LoVo (cell line): Measurements from ENCODE around the gene REG3G.

Experiments used
- DNase-seq: peaks from one replicate; pipeline ENCODE4 v3.0.0-alpha.2; 2016; ENCODE audit warnings: low spot score

REG3G gene

DNA sequence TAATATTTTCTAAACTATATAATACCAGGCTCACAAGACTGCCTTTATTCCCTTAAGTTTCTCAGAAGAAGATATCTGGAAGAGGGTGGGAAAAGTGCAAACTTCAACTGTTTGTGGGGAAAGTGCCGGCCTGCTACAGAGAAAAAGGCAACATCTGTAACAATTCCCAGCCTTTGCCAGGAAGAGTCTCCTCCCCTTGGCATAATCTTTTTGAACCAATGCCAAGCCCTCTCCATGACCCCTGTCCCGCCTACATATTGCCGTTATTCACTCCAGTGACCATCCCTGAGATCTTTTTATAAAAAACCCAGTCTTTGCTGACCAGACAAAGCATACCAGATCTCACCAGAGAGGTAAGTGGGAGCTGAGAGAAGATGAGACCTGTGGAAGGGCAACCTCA, at the start of gene REG3G:
REG3G (plus strand) TSS at position 282 of the 400 bp plus-strand sequence. CDS start 392 bp downstream, outside the sequence.
- DNase-seq = no peak

DNA sequence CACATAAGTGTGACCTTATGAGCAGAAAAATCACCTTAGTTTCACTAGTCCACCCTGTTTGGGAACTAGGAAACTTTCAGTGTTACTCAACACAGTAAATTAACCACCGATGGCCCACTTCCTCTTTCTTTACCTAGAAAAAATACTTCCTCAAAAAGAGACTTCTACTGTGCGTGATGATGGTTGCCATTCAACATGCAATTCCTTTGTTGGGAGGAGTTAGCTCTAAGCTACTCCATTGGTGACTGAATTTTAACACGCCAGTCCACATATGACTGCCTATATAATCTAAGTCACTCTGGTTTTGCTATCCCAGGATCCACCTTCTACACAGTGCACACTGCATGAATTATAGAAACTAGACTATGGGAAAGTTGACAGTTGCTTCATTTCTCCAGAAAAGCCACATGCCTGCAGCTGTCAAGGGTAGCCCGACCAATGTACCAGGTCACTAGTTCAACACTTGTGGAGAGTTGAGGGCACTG, 47.8 kb upstream of the REG3G start:
- DNase-seq = no peak

DNA sequence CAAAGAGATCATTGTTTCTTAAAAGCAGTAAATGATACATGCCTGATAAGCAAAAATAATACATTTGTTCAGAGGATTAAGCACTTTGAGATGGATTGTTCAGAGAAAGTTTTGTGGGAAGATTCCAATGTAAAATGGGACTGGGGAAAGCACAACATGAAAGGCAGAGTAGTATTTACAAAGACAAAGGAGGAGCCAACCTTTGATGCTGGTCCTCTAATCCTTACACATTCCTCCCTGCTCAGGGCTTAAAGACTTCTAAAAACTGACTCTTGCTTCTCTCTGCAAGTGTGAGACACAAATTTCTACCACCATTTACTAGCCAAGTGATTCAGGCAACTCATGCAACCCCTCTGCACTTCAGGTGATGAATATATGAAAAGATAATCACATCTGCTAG, 47.2 kb upstream of the REG3G start:
- no peak for DNase-seq

DNA sequence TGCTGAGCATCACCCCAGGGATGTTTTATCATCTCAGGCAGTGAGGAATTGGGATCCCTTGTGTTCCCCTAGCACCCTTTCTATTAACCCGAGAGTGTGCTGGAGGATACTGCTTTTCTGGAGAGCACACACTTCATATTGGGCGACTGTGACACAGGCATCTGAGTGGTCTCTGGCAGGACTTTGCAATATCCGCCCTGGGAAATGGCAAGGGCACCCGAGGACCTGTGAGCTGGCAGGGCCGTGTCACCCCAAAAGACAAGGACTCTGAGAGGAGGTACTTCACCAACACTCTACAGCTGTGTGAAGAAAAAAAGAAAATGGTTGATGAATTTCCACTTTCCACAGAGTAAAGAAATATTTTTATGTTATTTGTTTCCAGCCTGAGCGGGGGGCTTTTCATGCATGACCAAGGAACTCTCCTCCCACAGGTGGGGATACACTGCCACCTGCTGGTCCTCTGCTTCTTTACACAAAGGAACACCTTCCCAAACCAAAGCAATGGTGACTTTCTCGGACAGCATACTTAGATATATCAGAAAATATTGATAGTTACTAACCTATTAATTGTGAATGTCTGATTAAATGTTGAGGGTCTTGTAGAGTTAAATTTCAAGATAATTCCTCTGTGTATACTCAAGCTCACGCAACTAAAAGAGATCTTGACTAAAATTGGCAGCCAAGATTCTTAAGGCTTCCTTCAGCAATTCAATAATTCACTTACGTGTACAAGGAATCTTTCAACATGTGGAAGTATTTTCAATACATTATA, 45.9 kb upstream of the REG3G start:
- DNase-seq = peak; percentile 34

DNA sequence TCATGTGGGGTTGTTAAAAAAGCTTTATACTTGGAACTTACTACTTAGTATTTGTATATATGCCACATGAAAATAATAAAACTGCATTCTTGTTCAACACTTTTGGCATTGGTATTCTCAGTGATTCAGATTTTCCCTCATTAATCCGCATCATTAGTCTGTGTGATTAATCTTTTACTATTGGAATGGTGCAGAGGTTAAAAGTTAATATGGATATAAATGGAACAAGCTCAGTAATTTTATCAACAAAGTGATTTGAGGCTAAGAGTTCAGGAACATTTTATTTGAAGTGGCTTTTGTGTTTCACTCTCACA, 45.4 kb upstream of the REG3G start:
- DNase-seq = no peak

DNA sequence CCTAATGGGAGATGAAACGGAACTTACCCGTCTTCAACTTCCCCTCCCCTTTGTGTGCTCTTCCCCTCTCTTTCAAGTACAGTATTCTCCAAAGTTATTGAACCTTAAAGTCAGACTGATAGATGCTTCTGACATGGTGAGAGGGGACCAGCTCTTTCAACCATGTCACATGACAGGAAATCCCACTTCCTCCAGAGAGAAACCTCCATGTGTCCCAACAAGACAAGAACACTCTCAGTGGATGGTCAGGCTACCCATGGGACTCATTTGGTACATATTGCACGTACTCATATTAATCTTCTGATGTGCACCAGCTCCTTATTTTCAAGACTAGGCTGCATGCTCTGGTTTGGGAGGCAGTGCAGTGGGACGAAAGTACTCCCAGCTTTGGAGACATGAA, 44.6 kb upstream of the REG3G start:
- no peak for DNase-seq

DNA sequence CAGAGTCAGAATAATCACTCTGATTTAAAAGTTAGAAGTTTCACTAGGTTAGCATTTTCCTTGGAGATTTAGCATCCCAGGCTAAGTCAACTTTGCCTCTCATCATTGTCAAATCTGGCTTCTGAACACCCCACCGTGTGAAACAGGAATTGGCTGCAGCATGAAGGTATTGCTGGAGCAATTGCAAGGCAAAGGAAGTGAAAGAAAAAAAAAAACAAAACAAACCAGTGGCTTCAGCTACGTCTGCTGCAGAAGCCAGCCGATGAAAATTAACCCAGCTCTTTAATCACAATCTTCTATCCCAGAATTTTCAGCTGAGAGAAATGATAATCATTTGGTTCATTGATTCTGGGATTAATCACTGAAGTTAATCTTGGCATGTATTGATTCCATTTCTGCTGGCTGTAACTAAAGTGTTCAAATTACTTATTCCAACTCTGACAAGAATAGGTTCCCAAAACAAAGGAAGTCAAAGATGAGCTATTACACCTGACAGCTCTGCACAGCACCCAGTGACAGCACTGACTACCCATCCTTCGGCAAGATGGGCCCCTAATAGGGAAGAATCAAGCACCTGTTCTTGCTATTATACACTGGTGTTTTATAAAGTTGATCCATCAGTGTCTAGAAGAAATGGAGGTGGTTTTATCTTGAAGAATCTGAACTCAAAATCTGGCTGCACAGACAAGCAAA, 42.7 kb upstream of the REG3G start:
- no peak for DNase-seq

DNA sequence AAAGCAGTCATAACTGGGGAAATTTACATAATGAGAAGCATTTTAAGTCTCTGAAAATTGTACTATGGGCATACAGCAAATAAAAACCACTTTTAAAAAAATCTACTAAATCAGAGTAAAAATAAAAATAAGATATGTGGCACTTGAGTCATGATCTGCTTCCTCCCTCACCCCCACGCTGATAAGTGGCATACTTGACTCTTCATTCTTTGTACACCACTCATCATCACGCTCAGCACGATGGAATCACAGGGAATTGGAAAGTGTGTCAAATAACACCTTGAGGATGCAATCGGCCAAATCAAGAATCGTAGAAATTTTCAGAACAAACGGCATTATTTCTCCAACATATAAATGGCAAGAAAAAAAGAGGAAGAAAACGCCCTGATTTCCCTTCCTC, 41.1 kb upstream of the REG3G start:
- DNase-seq = no peak

DNA sequence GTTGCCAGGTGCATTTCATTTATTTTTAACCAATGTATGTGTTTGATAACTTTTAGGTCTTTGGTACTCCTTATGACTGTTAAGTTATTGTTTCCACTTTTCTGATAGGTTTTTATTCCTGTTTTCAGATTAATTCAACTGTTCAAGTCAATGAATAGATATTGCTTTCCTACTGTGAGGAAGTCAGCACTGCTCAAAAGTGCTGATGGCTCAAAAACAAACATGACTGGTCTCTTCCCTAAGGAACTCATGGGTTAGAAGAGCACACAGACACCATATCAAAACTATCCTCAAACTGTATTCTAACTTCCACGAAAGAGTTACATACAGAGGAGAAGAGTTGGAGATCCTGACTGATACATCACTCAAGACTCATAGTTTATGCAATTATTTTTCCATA, 39.9 kb upstream of the REG3G start:
- DNase-seq = no peak

DNA sequence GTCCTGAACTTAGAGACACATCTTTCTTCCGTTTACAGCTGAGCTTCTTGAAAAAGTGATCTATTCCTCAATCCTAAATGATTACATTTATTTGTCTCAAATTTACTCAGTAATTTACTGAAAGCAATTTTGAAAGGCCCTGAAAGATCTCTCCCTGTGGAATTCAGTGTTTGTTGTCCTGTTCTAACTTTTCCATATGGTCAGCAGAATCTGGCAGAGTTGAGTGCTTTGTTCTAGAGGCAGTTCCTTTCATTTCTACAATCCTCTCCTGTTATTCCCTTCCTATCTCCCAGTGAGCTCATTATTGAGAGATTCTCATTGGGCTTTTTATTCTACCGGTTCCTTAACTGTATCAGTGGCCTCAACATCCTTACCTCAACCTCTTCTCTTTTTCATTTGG, 36.5 kb upstream of the REG3G start:
- no peak for DNase-seq

DNA sequence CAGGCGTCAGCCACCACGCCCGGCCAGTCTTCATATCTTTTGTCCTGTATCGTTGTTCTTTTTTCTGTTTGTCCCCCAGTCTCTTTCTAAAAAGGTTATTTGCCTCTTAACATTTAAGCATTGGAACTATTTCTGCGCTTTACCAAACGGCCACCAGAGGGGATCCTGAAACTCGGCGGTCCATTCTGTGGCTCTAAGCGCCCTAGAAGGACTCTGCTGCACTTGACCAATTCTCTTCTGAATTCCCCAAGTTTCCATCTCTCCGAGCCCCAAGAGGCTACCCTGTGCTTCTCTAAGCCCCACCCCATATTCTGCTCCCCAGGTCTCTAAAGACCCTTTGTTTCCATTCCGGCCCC, 33.1 kb upstream of the REG3G start:
- no peak for DNase-seq

DNA sequence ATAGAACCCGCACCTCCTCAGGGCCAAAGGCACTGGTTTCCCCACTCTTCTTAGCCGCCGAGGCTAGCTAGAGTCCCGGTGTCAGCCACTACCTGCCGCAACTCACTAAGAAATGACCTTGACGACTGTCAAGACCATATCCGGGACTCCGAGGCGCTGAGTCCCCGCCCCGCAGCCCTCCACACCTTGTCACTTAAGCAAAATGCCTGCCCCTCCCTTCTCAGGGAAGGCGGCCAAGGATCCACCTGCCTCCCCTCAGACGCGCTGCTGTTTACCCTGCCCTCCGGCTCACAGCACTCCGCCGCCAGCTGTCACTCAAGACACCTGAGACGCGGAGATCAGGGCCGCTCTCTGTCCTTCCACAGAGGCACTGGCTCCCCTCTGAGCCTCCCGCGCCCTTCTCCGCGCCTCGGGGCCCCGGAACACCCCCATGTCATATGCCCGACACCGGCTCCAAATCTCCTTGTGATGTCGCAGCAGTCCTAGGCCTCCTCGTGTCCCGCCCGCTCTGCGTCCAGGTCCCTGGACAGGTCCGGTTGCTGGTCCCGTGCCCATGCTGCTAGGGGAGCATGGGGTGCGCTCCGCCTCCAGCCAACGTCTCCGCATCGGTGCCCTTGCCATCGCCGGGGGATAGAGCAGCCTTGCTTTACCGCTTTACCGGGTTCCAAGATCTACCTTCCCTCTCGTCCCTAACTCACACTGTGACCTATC, 32.5 kb upstream of the REG3G start:
- DNase-seq = no peak

DNA sequence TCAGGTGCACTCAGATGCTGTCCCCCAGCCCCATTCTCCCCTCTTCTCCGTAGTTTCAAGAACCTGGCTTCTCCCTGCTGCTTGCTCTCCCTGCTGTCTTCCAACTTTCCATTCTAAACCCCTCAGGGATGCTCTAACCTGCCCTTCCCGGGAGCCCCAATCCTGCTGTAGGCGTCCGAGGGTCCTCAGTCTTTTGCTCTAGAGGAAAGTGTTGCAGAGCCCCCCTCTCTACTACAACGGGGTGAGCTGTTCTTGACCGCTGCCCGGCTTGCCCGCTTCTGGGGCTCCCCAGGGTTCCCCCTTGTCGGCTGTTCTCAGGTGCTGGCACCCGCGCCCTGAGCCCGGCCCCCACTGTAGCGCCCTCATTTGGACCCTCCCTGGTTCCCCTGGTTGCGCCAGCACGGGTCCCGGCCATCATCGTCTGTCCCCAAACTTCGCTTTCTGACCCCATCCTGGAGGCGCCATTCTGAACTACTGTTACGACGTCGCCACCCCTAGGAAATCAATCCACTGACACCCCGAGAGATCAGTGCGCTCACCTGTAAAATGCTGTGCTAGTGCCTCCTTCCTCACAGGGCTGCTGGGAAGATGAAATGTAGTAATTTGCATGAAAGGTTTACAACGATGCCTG, 31.9 kb upstream of the REG3G start:
- DNase-seq = no peak

DNA sequence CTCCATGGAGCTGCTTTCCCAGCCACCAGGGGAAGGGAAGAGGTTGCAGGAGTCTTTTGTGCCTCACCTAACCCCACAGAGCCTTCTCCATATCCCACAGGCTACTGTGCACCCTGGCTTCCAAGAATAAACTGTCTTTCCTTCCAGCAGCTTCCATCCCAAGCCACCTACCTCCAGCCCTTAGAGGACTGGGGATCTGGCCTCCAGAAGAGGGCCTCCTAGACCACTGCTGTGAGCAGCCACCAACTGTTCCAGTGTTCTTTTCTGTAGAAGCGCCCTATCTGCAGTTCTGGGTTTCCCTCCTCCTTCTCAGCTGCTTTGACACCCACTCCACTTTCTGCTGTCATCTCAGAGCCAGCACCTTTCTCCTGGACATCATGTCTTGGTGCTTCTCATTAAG, 30.7 kb upstream of the REG3G start:
- DNase-seq = no peak

DNA sequence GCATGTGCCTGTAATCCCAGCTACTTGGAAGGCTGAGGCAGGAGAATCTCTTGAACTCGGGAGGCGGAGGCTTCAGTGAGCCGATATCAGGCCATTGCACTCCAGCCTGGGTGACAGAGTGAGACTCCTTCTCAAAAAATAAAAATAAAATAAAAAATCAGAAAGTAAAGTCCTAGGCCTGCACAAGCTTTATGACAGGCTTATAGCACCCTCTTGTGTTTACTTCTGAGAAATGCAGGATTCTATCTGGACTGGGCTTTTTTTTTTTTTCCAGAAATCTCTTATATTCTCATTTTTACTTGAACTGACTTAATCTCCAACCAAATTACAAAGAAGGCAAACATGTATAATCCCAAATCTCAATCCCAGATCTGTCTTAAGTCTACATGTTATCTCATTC, 26.1 kb upstream of the REG3G start:
- no peak for DNase-seq

DNA sequence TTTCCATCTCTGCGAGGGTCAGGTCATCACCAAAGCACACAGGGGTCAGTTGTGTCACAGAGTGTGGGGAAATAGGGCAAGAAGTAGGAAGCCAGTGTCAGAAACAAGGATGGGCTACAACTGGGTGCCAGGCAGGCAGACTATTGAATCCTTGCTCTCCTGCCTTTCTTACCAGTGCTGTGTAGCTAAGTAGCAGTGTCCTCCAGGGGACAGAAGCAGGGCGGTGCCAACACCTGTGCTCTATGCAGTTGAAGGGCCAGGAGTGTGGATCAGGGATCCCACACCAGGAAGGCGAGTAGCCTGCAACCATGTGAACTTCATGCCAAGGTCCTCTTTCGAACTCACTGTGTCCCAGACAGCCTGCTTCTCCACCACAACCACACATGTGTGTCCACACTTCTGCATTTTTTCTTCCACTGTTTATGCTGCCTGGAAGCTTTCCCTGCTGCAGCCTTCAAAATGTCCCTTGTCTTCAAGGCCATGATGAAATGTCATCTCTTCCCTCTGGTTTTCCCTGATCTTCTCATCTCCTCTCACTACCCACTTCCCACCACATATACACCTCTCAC, 25.4 kb upstream of the REG3G start:
- DNase-seq = no peak

DNA sequence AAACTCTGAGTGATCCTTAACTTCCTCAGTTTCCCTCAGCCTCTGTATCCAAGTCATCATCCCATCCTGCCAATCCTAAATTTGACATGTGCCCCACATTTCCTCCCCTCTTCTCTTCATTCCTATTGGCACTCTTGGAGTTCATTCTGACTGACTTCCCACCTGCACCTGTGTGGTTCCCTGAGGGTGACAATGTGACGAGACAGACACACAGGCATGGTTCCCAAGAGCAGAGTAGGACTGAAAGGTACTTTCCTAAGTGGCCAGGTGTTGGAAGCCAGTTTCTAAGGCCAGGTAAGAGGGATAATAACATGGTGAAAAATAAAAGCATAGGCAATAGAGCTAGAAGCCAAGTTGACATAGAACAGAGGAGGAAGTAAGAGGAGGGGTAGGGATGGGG, 24.2 kb upstream of the REG3G start:
- DNase-seq = no peak

DNA sequence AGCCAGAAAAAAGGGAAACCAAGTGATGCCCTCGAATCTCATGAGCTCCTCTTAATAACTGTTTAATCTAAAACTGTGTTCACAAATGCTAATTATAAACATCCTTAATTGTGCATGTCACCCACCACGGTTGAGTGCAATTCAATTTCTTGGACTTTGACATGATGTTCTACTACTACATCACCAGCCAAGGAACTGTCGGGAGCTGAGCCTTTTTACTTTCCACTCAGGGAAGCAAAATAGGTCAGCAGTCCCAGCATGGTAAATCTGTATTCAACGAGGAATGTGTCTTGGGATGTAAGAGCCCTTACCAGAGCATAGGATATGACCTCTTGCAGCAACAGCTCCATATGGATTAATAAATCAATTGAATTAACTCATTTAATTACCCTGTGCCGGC, 20.8 kb upstream of the REG3G start:
- DNase-seq = no peak

DNA sequence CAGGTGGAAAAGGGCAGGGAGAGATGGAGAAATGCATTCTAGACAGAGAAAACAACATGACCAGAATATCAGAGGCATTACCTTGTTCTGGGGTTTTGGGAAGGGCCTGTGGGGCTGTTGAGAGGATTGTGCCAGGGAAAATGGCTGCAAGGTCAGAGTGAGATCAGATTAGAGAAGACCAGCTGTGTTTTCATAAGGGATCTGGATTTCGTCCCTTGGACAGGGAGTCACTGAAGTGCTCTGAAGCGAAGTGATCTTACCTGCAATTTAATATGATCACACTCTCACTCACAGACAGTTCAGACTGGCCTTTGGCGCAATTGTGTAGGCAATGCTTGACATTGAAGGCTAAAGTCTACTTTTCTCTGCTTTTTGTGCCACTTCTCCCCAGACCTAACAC, 20.3 kb upstream of the REG3G start:
- DNase-seq = no peak

DNA sequence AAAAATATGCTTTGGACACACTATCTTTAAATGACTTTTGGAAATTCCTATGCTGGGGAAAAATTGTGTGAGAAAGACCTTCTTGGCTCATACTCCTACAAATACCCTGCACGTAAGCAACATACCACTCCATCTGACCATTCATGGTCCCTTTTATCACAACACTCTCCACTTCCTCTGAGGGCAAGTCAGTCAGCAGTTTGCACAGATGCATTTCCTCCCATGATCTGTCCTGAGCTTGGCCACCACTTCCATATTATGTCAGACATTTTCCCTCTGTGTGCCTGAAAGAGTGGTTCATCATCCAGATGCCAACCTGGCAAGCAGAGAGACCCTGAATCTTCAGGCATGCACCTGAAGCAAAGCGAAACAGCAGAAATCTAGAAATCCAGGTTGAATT, 16.1 kb upstream of the REG3G start:
- DNase-seq = no peak

DNA sequence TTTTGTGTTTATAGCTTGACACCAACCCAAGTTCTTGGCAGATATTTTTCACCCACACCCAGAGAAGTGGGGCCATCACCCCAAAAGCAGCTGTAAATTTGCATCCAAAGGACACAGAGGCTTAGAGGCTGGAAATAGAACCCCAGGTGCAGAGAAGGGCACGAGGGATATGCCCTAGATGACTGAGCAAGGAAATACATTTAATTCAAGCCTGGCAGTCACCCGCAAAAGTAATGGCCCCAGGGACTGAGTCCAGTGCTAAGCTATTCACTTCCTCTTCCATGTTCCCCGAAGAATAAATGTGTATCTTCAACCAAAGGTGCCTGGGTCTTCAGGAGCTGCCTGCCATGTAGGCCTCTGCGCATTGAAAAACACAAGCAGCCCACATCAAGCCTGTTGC, 14.0 kb upstream of the REG3G start:
- DNase-seq = no peak

DNA sequence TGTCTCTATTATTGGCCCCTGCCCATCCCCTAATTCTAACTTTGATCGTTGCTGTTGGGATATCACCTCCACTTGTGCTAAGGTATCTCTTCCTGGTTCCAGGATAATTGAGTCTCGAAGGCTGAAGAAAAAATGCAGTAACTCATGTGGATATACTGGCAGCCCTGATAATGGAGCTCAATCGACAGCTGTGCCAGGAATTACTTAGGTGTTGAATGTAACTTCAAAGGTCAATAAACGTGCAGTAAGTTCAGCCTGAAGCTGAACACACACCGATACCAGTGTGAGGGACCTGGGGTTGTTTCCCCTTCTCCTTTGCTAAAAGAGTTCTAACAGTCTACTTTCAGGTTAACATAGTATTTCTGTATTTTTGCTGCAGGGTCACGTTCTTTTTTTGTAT, 11.9 kb upstream of the REG3G start:
- no peak for DNase-seq

DNA sequence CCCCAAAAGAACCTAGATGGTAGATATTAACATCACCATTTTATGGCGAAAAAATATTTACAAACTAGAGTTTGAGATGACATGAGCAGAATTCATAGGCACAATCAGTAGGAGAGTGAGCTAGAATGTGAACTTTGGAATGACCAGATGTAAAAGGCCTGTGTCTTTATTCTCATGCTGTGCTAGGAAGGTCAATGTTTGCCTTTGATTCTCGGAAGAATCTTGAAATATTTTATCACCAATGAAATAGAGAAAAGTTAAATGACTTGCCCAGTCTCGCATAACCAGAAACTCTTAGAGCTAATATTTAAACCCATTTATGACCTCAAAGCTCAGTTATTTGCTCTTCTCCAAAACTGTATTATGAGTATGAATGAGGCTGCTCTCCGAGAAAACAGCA, 9.2 kb upstream of the REG3G start:
- DNase-seq = no peak
